HepG2 (cell line): Measurements from ENCODE around the gene PDPK1. TPM values are rescaled to one million over a fixed set of nuclear protein-coding genes. Genes with fewer than 3 reads are reported as not detected.

Experiments used
- ARID5B ChIP-seq: IDR thresholded peaks from 2 replicates; pipeline ENCODE4 v1.4.0; 2020; ENCODE audit warnings: mild to moderate bottlenecking, missing genetic modification reagents
- ATF7-NPFF ChIP-seq: sonication (generic); formaldehyde crosslinking; IDR thresholded peaks from 2 replicates; pipeline ENCODE4 v1.8.1; 2023; ENCODE audit warnings: mild to moderate bottlenecking, low read depth, missing genetic modification reagents, moderate library complexity
- CEBPZ ChIP-seq: IDR thresholded peaks from 2 replicates; pipeline ENCODE4 v1.6.1; 2012; ENCODE audit warnings: low read length, improper control_type of control experiment
- CENPX ChIP-seq: sonication (generic); formaldehyde crosslinking; IDR thresholded peaks from 2 replicates; pipeline ENCODE4 v1.9.0; 2021; ENCODE audit warnings: mild to moderate bottlenecking, missing genetic modification reagents, moderate library complexity
- HOXD1 ChIP-seq: sonication (generic); formaldehyde crosslinking; IDR thresholded peaks from 2 replicates; pipeline ENCODE4 v1.5.0; 2020; ENCODE audit warnings: missing genetic modification reagents
- KDM2A ChIP-seq: sonication (generic); formaldehyde crosslinking; IDR thresholded peaks from 2 replicates; pipeline ENCODE4 v1.4.0; 2020; ENCODE audit warnings: low read depth, missing genetic modification reagents, borderline replicate concordance
- KDM5A ChIP-seq: fragments of 200-600 bp; sonication (generic); IDR thresholded peaks from 2 replicates; pipeline ENCODE4 v1.7.0; 2018; ENCODE audit warnings: antibody characterized with exemption, mild to moderate bottlenecking, low read length, borderline replicate concordance
- MBD4 ChIP-seq: IDR thresholded peaks from 2 replicates; pipeline ENCODE4 v1.6.1; 2012; ENCODE audit warnings: low read length, inconsistent platforms, borderline replicate concordance
- MIXL1 ChIP-seq: IDR thresholded peaks from 2 replicates; pipeline ENCODE4 v1.6.1; 2016
- NAIF1 ChIP-seq: sonication (generic); formaldehyde crosslinking; IDR thresholded peaks from 2 replicates; pipeline ENCODE4 v1.5.0; 2020; ENCODE audit warnings: mild to moderate bottlenecking, missing genetic modification reagents, borderline replicate concordance
- NR2F2 ChIP-seq: IDR thresholded peaks from 2 replicates; pipeline ENCODE4 v1.6.1; 2012; ENCODE audit warnings: low read depth, inconsistent platforms, borderline replicate concordance
- RBFOX2 ChIP-seq: fragments of 200-400 bp; formaldehyde crosslinking; IDR thresholded peaks from 2 replicates; pipeline ENCODE4 v1.6.1; 2017; ENCODE audit warnings: low read depth, mild to moderate bottlenecking, low read length
- SAP130 ChIP-seq: IDR thresholded peaks from 2 replicates; pipeline ENCODE4 v1.6.1; 2016; ENCODE audit warnings: low read depth
- SIN3A ChIP-seq: IDR thresholded peaks from 2 replicates; pipeline ENCODE4 v1.6.1; 2011; ENCODE audit warnings: low read depth, mild to moderate bottlenecking, control low read depth, low read length, borderline replicate concordance
- SNAI1 ChIP-seq: sonication (generic); formaldehyde crosslinking; IDR thresholded peaks from 2 replicates; pipeline ENCODE4 v1.5.0; 2020; ENCODE audit warnings: mild to moderate bottlenecking, missing genetic modification reagents, borderline replicate concordance
- TARDBP ChIP-seq: sonication (generic); formaldehyde crosslinking; IDR thresholded peaks from 2 replicates; pipeline ENCODE4 v1.8.0; 2022; ENCODE audit warnings: mild to moderate bottlenecking, missing genetic modification reagents
- ZNF292 ChIP-seq: sonication (generic); formaldehyde crosslinking; IDR thresholded peaks from 2 replicates; pipeline ENCODE4 v1.8.1; 2022; ENCODE audit warnings: mild to moderate bottlenecking, low read depth, missing genetic modification reagents, borderline replicate concordance
- ZNF337 ChIP-seq: sonication (generic); formaldehyde crosslinking; IDR thresholded peaks from 2 replicates; pipeline ENCODE4 v1.5.1; 2020; ENCODE audit warnings: missing genetic modification reagents, low read depth, mild to moderate bottlenecking, borderline replicate concordance
- polyA plus RNA-seq, 8 experiments: library from polyadenylated mRNA; depleted of rRNA in 3 of 8; stranded (reverse) in 7 of 8; unstranded in 1 of 8; fragments of >200 nt; fragmentation: Illumina TruSeq in 4 of 8; extraction: Trizol in 4 of 8; gene quantifications; 2 replicates each; pipeline versions ENCODE4 v1.2.1 to v1.2.3, GENCODE V29; 2011 to 2016; ENCODE audit warnings: low read depth in 4 of 8, missing spikeins in 1 of 8, mixed read lengths in 1 of 8; ENCODE audit not compliant: insufficient read depth in 1 of 8
- total RNA-seq, 5 experiments: library from RNA; depleted of rRNA; stranded (reverse); fragments of >200 nt; fragmentation: Illumina TruSeq; extraction: Trizol; gene quantifications; 2 replicates each; pipeline ENCODE4 v1.2.3, GENCODE V29; 2016; ENCODE audit warnings: low read depth in 1 of 5
- TF ChIP-seq, protein P1 (sequence below): sonication (generic); formaldehyde crosslinking; IDR thresholded peaks from 2 replicates; pipeline ENCODE4 v1.4.0; 2020; ENCODE audit warnings: mild to moderate bottlenecking, missing genetic modification reagents
- TF ChIP-seq, protein P2 (sequence below): sonication (generic); formaldehyde crosslinking; IDR thresholded peaks from 2 replicates; pipeline ENCODE4 v1.5.0; 2020; ENCODE audit warnings: missing genetic modification reagents

The PDPK1 gene
- total and polyA plus RNA-seq, 2 of the 13 experiments (the other 11 are each of a cell fraction or from before 2014, with no cell fraction given), result 59.6 to 129 TPM

DNA sequence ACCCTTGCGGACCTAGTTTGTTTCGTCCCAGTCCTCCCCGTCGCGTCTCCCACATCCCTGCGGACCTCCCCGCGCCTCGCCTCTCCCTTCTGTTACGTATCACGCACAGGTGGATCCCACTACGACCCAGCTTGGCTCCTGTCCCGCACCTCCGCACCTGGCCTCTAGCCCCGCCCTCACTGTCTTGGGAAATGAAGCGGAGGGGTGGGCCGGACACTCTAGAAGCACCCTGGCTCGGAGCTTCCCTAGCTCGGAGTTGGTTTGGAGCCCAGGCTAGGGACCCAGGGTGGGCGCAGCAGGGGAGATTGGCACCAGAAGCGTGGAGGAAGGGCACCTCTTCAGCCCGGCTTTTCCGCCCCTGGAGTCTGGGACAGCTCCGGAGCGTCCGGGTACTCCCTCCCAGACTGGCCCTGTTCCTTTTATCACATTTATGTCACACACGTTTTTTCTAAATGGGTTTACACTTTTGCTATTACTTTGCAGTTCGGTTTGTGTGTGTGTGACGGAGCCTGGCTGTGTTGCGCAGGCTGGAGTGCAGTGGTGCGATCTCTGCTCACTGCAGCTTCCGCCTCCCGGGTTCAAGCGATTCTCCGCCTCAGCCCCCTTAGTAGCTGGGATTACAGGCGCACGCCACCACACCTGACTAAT is 5.2 kb upstream of the PDPK1 start (continued):
- no peak for TF ChIP-seq SNAI1 (CRISPR knock-in tag)
- TF ChIP-seq SIN3A, result no peak
- TF ChIP-seq CEBPZ, result no peak
- peak; percentile 49; the same call in 1 of the 2 replicates for TF ChIP-seq TARDBP (CRISPR knock-in tag)
- TF ChIP-seq ARID5B (CRISPR knock-in tag), result 0 out of 2 replicates have a peak, but pooled peaks have one; percentile 6
- TF ChIP-seq ZNF292 (CRISPR knock-in tag), result 0 out of 2 replicates have a peak, but pooled peaks have one; percentile 10
- TF ChIP-seq, protein P1, sequence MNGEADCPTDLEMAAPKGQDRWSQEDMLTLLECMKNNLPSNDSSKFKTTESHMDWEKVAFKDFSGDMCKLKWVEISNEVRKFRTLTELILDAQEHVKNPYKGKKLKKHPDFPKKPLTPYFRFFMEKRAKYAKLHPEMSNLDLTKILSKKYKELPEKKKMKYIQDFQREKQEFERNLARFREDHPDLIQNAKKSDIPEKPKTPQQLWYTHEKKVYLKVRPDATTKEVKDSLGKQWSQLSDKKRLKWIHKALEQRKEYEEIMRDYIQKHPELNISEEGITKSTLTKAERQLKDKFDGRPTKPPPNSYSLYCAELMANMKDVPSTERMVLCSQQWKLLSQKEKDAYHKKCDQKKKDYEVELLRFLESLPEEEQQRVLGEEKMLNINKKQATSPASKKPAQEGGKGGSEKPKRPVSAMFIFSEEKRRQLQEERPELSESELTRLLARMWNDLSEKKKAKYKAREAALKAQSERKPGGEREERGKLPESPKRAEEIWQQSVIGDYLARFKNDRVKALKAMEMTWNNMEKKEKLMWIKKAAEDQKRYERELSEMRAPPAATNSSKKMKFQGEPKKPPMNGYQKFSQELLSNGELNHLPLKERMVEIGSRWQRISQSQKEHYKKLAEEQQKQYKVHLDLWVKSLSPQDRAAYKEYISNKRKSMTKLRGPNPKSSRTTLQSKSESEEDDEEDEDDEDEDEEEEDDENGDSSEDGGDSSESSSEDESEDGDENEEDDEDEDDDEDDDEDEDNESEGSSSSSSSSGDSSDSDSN (CRISPR knock-in tag), result 0 out of 2 replicates have a peak, but pooled peaks have one; percentile 8
- no peak for TF ChIP-seq CENPX (CRISPR knock-in tag)
- no peak for TF ChIP-seq HOXD1 (CRISPR knock-in tag)
- no peak for TF ChIP-seq KDM2A (CRISPR knock-in tag)
- TF ChIP-seq RBFOX2, result no peak
- TF ChIP-seq MIXL1 (CRISPR knock-in tag), result no peak
- no peak for TF ChIP-seq ATF7-NPFF (CRISPR knock-in tag)
- no peak for TF ChIP-seq NR2F2
- TF ChIP-seq KDM5A, result no peak
- TF ChIP-seq ZNF337, result no peak
- TF ChIP-seq, protein P2, sequence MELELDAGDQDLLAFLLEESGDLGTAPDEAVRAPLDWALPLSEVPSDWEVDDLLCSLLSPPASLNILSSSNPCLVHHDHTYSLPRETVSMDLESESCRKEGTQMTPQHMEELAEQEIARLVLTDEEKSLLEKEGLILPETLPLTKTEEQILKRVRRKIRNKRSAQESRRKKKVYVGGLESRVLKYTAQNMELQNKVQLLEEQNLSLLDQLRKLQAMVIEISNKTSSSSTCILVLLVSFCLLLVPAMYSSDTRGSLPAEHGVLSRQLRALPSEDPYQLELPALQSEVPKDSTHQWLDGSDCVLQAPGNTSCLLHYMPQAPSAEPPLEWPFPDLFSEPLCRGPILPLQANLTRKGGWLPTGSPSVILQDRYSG (CRISPR knock-in tag), result no peak
- peak; percentile 33; the same call in 1 of the 2 replicates for TF ChIP-seq SAP130
- no peak for TF ChIP-seq NAIF1 (CRISPR knock-in tag)
- TF ChIP-seq MBD4, result no peak
